ENCODE measurements around the gene SH2D3A.

The SH2D3A gene

DNA sequence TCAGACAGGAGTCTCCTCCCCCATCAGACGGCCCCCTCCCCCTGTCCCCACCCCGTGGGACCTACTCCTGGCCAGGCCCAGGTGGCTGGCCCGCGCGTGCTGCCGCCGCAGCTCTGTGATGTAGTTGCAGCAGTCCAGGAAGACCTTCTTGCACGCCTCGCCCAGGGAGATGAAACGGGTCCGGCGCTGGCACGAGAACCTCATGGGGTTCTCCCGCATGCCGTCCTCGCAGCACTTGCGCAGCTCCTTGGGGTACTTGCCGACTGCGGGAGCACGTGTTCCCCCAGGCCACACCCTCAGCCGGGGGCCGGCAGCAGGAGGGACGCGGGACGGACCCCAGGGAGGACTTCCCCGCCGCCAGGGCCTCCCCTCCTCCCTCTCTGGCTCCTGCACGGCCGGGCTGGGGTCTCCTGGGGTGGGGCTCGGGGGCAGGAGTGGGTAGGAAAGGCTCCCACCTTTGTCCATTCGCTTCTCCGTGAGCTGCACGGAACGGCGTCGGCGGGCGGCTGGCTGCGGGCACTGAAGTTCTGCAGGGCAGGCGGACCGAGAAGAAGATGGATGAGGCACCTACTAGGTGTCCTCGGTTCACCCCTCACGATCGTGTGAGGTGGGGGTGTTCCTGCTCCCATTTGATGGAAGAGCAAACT, 60.1 kb downstream of the SH2D3A start:
- TF ChIP-seq, protein P1, sequence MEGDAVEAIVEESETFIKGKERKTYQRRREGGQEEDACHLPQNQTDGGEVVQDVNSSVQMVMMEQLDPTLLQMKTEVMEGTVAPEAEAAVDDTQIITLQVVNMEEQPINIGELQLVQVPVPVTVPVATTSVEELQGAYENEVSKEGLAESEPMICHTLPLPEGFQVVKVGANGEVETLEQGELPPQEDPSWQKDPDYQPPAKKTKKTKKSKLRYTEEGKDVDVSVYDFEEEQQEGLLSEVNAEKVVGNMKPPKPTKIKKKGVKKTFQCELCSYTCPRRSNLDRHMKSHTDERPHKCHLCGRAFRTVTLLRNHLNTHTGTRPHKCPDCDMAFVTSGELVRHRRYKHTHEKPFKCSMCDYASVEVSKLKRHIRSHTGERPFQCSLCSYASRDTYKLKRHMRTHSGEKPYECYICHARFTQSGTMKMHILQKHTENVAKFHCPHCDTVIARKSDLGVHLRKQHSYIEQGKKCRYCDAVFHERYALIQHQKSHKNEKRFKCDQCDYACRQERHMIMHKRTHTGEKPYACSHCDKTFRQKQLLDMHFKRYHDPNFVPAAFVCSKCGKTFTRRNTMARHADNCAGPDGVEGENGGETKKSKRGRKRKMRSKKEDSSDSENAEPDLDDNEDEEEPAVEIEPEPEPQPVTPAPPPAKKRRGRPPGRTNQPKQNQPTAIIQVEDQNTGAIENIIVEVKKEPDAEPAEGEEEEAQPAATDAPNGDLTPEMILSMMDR (IDR thresholded peaks at IDR 0.05; ENCODE audit: extremely low read depth, insufficient read depth, missing control alignments), result no peak
- in situ Hi-C loops (cut with MboI; ENCODE audit: low pct_unique_long_range_greater_than_20kb, low sequenced_read_pairs, unreplicated experiment), result no loop called here
- no peak for DNase-seq (ENCODE audit: low spot score)

DNA sequence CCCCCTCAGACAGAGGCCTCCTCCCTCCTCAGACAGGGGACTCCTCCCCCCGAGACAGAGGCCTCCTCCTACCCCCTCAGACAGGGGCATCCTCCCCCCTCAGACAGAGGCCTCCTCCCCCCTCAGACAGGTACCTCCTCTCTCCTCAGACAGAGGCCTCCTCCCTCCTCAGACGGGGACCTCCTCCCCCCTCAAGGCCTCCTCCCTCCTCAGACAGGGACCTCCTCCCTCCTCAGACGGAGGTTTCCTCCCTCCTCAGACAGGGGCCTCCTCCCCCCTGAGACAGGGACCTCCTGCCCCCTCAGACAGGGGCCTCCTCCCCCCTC, 60.6 kb downstream of the SH2D3A start:
- TF ChIP-seq, protein P1 (IDR thresholded peaks at IDR 0.05; ENCODE audit: extremely low read depth, insufficient read depth, missing control alignments), result no peak
- DNase-seq (ENCODE audit: low spot score), result no peak
- in situ Hi-C loops (cut with MboI; ENCODE audit: low pct_unique_long_range_greater_than_20kb, low sequenced_read_pairs, unreplicated experiment), result no loop called here

DNA sequence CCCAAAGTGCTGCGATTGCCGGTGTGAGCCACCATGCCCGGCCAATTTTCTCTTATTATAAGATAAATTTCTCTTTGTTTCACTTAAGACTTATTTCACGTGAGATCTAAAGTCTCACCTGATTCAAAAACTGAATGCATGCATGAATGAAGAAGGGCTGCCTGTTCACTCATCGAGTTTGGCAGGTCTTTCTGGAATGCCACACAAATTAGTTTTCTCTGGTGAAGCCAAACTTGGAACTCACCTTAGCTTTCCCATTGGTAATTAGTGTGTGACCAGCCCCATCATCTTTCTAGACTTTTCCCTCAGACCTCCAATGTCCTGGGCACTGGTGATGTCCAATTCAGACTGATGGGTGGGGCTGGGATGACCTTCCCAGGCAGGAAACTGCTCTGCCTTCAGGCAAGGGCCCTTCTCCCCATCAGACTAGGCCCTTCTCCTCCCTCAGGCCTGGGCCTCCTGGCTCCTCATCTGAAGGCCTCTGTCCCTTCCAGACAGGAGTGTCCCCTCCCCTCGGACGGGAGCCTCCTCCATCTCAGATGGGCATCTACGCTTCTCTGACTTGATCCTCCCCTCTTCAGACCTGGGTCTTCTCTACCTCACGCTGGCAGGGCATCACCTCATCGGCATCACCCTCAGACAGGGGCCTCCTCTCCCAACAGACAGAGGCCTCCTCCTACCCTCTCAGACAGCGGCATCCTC, 61.2 kb downstream of the SH2D3A start:
- no peak for DNase-seq (ENCODE audit: low spot score)
- in situ Hi-C loops (cut with MboI; ENCODE audit: low pct_unique_long_range_greater_than_20kb, low sequenced_read_pairs, unreplicated experiment), result no loop called here
- TF ChIP-seq, protein P1 (IDR thresholded peaks at IDR 0.05; ENCODE audit: extremely low read depth, insufficient read depth, missing control alignments), result no peak

Data from GM13977 (cell line).